Lower leg skin (tissue), 4 donors: ENCODE measurements around the gene PSMB5. TPM values are rescaled to one million over a fixed set of nuclear protein-coding genes. Genes with fewer than 3 reads are reported as not detected.

Experiments
- DNase-seq, 2 donors: peaks; one replicate each; pipeline ENCODE4 v3.0.0-alpha.2; 2019; ENCODE audit warnings: low spot score in 2 of 2
- H3K4me3 ChIP-seq: fragments of 200-600 bp; sonication (generic); 2 replicates; pipeline ENCODE4 v1.5.1; 2017; ENCODE audit warnings: mild to moderate bottlenecking, low read depth; ENCODE audit not compliant: poor library complexity, severe bottlenecking
- POLR2A ChIP-seq, 2 donors: fragments of 450-650 bp; IDR thresholded peaks; one replicate each; pipeline ENCODE4 v1.6.1; 2016 to 2017; ENCODE audit warnings: antibody characterized with exemption in 2 of 2, mild to moderate bottlenecking in 1 of 2, moderate library complexity in 1 of 2
- WGBS, 2 donors: methylation state at CpG; one replicate each; pipeline ENCODE4 v1.1.5; 2018; 5-methylcytosine and 5-hydroxymethylcytosine counted together
- intact Hi-C: fragments of 100-400 bp; cut with DNase I; formaldehyde crosslinking; loops from one replicate; pipeline ENCODE4 v1.15.0; 2023; ENCODE audit warnings: low total_unique reads
- total RNA-seq, 4 donors: library from RNA; depleted of rRNA; stranded (reverse); fragments of >200 nt; gene quantifications; one replicate each; pipeline ENCODE4 v1.1.0, GENCODE V29; 2016
- TF ChIP-seq, protein P1 (sequence below), 3 donors: fragments of 450-650 bp; IDR thresholded peaks; one replicate each; pipeline ENCODE4 v1.5.1; 2016; ENCODE audit warnings: antibody characterized with exemption in 3 of 3, mild to moderate bottlenecking in 3 of 3, moderate library complexity in 2 of 3

Gene PSMB5
- total RNA-seq, 4 donors from 2014 or later = 70.6 to 148 (median 116) TPM

- DNase-seq = no peak
- H3K4me3 ChIP-seq = peak overlapping the region; percentile 88
- WGBS, 2 donors = 41 to 43% methylated on average over 17 of the region's 17 CpGs
- intact Hi-C loops = no loop called here
- TF ChIP-seq POLR2A (IDR thresholded peaks at IDR 0.05) = no peak
- TF ChIP-seq, protein P1, sequence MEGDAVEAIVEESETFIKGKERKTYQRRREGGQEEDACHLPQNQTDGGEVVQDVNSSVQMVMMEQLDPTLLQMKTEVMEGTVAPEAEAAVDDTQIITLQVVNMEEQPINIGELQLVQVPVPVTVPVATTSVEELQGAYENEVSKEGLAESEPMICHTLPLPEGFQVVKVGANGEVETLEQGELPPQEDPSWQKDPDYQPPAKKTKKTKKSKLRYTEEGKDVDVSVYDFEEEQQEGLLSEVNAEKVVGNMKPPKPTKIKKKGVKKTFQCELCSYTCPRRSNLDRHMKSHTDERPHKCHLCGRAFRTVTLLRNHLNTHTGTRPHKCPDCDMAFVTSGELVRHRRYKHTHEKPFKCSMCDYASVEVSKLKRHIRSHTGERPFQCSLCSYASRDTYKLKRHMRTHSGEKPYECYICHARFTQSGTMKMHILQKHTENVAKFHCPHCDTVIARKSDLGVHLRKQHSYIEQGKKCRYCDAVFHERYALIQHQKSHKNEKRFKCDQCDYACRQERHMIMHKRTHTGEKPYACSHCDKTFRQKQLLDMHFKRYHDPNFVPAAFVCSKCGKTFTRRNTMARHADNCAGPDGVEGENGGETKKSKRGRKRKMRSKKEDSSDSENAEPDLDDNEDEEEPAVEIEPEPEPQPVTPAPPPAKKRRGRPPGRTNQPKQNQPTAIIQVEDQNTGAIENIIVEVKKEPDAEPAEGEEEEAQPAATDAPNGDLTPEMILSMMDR (IDR thresholded peaks at IDR 0.05) = no peak
Observed at GRCh38 chr14:23033801-23034497, 751 bp downstream of the PSMB5 start.

DNA sequence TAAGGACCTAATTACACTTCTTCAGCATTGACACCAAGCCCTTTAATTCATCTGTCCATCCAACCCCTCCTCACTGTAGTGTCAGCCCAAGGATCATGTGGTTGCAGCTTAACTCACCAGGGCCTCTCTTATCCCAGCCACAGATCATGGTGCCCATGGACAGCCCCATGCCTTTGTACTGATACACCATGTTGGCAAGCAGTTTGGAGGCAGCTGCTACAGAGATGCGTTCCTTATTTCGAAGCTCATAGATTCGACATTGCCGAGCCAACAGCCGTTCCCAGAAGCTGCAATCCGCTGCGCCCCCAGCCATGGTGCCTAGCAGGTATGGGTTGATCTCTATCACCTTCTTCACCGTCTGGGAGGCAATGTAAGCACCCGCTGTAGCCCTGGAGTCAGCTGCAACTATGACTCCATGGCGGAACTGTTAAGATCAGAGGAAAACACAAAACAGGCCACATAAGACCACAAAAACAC is 1.4 kb downstream of the PSMB5 start:
- no peak for TF ChIP-seq POLR2A (IDR thresholded peaks at IDR 0.05)
- TF ChIP-seq, protein P1 (IDR thresholded peaks at IDR 0.05) = no peak
- 95 to 96% methylated on average over 10 of the region's 10 CpGs for WGBS, 2 donors
- intact Hi-C loops = no loop called here
- no peak for DNase-seq
- H3K4me3 ChIP-seq = no peak overlapping the region

GRCh38 chr14:23030936-23031335 is 3.8 kb downstream of the PSMB5 start:
- intact Hi-C loops = no loop called here
- no peak for DNase-seq
- WGBS, 2 donors = 99% methylated on average over 4 of the region's 4 CpGs

DNA sequence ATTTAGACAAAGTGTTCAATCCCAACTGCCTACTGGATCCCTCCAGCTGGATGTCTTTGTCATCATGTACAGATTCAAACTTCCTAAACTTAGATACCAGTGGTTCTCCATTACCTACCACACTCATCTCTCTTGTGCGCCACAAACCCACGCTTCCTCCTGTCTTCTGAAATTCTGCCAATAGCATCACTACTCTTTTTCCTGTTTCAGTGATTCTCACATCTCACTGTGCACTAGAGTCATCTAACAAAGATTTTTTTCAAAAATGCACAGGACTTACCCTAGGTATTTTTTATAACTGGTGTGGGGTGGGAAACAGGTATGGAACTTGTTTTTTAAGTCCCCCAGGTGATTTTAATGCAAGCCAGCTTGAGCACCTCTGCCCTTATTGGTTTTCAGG is 5.9 kb downstream of the PSMB5 start:
- WGBS, 2 donors = 68 to 71% methylated on average over 2 of the region's 2 CpGs
- intact Hi-C loops = no loop called here
- no peak overlapping the region for H3K4me3 ChIP-seq
- DNase-seq = no peak
- TF ChIP-seq, protein P1 (IDR thresholded peaks at IDR 0.05) = no peak
- TF ChIP-seq POLR2A (IDR thresholded peaks at IDR 0.05) = no peak

More at GRCh38 chr14:23030936-23031335, 3.8 kb downstream of the PSMB5 start:
- TF ChIP-seq, protein P1 (IDR thresholded peaks at IDR 0.05) = no peak
- TF ChIP-seq POLR2A (IDR thresholded peaks at IDR 0.05) = no peak
- H3K4me3 ChIP-seq = no peak overlapping the region

GRCh38 chr14:23025151-23025814 is 9.4 kb downstream of the PSMB5 start:
- intact Hi-C loops = no loop called here
- no peak overlapping the region for H3K4me3 ChIP-seq
- DNase-seq = no peak
- TF ChIP-seq, protein P1 (IDR thresholded peaks at IDR 0.05) = no peak
- TF ChIP-seq POLR2A (IDR thresholded peaks at IDR 0.05) = no peak
- WGBS, 2 donors = 73 to 76% methylated on average over 4 of the region's 4 CpGs
